Keratinocyte (primary cell): ENCODE results near the gene COL6A5. TPM values are rescaled to one million over a fixed set of nuclear protein-coding genes. Genes with fewer than 3 reads are reported as not detected.

ENCODE experiments used
- DNase-seq: peaks from one replicate; pipeline ENCODE4 v3.0.0-alpha.2; 2011; ENCODE audit warnings: low read depth, missing footprints, low spot score
- FAIRE-seq: peaks from 2 replicates; lab custom pipeline; 2011; peaks lifted over from hg19 to GRCh38; lab: Jason Lieb, UNC
- H2AFZ ChIP-seq: 2 replicates; pipeline ENCODE4 v1.6.0; 2012; ENCODE audit warnings: low read length, control low read depth, inconsistent platforms; ENCODE audit not compliant: control insufficient read depth
- H3K27ac ChIP-seq: 2 replicates; pipeline ENCODE4 v1.5.1; 2011; ENCODE audit warnings: low read length; ENCODE audit not compliant: control insufficient read depth, insufficient read depth
- H3K27me3 ChIP-seq: 3 replicates; pipeline ENCODE4 v1.6.0; 2011; ENCODE audit warnings: low read length; ENCODE audit not compliant: control insufficient read depth, insufficient read depth; ENCODE audit errors: extremely low read depth
- H3K36me3 ChIP-seq, 2 experiments: 2 replicates in 1 of 2; 3 replicates in 1 of 2; pipeline ENCODE4 v1.5.1; 2011; ENCODE audit warnings: low read length in 2 of 2, mild to moderate bottlenecking in 1 of 2; ENCODE audit not compliant: control insufficient read depth in 2 of 2, insufficient read depth in 2 of 2; ENCODE audit errors: extremely low read depth in 1 of 2
- H3K4me1 ChIP-seq: 3 replicates; pipeline ENCODE4 v1.5.1; 2011; ENCODE audit warnings: low read length; ENCODE audit not compliant: control insufficient read depth, insufficient read depth; ENCODE audit errors: extremely low read depth
- H3K4me2 ChIP-seq: 3 replicates; pipeline ENCODE4 v1.6.0; 2011; ENCODE audit warnings: low read depth, low read length; ENCODE audit not compliant: control insufficient read depth, insufficient read depth; ENCODE audit errors: extremely low read depth
- H3K4me3 ChIP-seq, 3 experiments: fragments of 200-600 bp in 1 of 3; sonication (generic) in 1 of 3; 2 replicates in 2 of 3; 3 replicates in 1 of 3; pipeline ENCODE4 v1.5.1; 2011 to 2016; ENCODE audit warnings: low read length in 3 of 3, mild to moderate bottlenecking in 3 of 3, control low read depth in 2 of 3, inconsistent platforms in 1 of 3, low read depth in 1 of 3, mixed read lengths in 1 of 3, mixed run types in 1 of 3, moderate library complexity in 1 of 3; ENCODE audit not compliant: control insufficient read depth in 2 of 3, insufficient read depth in 2 of 3; ENCODE audit errors: extremely low read depth in 1 of 3
- H3K79me2 ChIP-seq: 2 replicates; pipeline ENCODE4 v1.6.0; 2012; ENCODE audit warnings: low read length; ENCODE audit not compliant: control insufficient read depth, insufficient read depth
- H3K9ac ChIP-seq: 3 replicates; pipeline ENCODE4 v1.6.0; 2011; ENCODE audit warnings: low read length; ENCODE audit not compliant: control insufficient read depth, insufficient read depth; ENCODE audit errors: extremely low read depth
- H3K9me1 ChIP-seq: 3 replicates; pipeline ENCODE4 v1.6.0; 2011; ENCODE audit warnings: low read length; ENCODE audit not compliant: control insufficient read depth, insufficient read depth; ENCODE audit errors: extremely low read depth
- H3K9me3 ChIP-seq: 2 replicates; pipeline ENCODE4 v1.5.1; 2012; ENCODE audit warnings: low read depth, low read length; ENCODE audit not compliant: control insufficient read depth
- H4K20me1 ChIP-seq: 3 replicates; pipeline ENCODE4 v1.6.0; 2011; ENCODE audit warnings: low read length; ENCODE audit not compliant: control insufficient read depth, insufficient read depth; ENCODE audit errors: extremely low read depth
- CTCF ChIP-seq, 3 experiments: IDR thresholded peaks in 1 of 3; conservative IDR thresholded peaks in 1 of 3; optimal IDR thresholded peaks in 1 of 3; 2 replicates in 2 of 3; 3 replicates in 1 of 3; pipeline versions ENCODE3 to v1.5.1; 2011; ENCODE audit warnings: low read length in 3 of 3, mild to moderate bottlenecking in 3 of 3, moderate library complexity in 2 of 3, control low read depth in 1 of 3, inconsistent platforms in 1 of 3; ENCODE audit not compliant: insufficient read depth in 2 of 3; ENCODE audit errors: extremely low read depth in 1 of 3
- EZH2 ChIP-seq: IDR thresholded peaks from one replicate; pipeline ENCODE4 v1.6.1; 2012; ENCODE audit warnings: inconsistent platforms, mild to moderate bottlenecking, low read length, moderate library complexity
- dilution Hi-C: fragments of 300-500 bp; cut with MboI; formaldehyde crosslinking; loops from one replicate; pipeline ENCODE4 v1.7.0; 2020; ENCODE audit warnings: low sequenced_read_pairs; ENCODE audit not compliant: extremely low pct_ligation_motif_present
- polyA plus RNA-seq, 5 experiments: library from polyadenylated mRNA; depleted of rRNA in 3 of 5; stranded (reverse) in 3 of 5; stranded (forward) in 1 of 5; unstranded in 1 of 5; fragments of >200 nt; gene quantifications; 1 replicate in 1 of 5; 2 replicates in 3 of 5; 3 replicates in 1 of 5; pipeline versions ENCODE4 v1.2.1 to v1.2.3, GENCODE V29; 2011 to 2012; ENCODE audit warnings: missing spikeins in 2 of 5, low read depth in 1 of 5, low replicate concordance in 1 of 5

The COL6A5 gene
- polyA plus RNA-seq, 1 donor (not counting 4 experiments of a cell fraction or from before 2014, with no cell fraction given), result not detected

DNA sequence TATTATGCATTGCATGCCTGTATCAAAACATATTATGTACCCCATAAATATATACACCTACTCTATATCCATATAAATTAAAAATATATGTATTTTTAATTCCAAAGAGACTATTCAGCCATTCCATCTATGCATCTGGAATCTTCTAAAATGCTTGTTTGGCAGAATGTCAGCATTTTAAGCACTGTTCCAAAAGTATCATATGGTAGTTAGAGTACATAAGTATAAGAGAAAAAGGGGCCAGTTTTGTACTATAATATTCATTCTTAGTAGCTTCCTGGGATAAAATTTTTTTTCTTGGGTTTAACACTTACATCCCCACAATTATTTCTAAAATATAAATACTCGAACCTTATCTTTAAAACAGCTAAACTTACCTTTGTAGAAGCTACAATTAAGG, 111.1 kb downstream of the COL6A5 start:
- Histone ChIP-seq H3K79me2 (no peaks in the 10 kb centered on the region), H3K36me3 (no peaks in the 10 kb centered on the region), H3K9me3 (no peaks in the 10 kb centered on the region), H3K27me3 (no peaks in the 10 kb centered on the region), H3K4me1 (no peaks in the 10 kb centered on the region), H3K9ac (no peak overlapping the region), H3K9me1 (no peaks in the 10 kb centered on the region), H3K4me2 (no peak overlapping the region), H3K4me3 (no peak overlapping the region), H3K27ac (no peak overlapping the region), H4K20me1 (no peaks in the 10 kb centered on the region), H2AFZ (no peak overlapping the region)
- no peak for TF ChIP-seq EZH2
- TF ChIP-seq CTCF (optimal IDR thresholded peaks at IDR 0.05 in 1 of 3, IDR thresholded peaks at IDR 0.05 in 1 of 3, conservative IDR thresholded peaks at IDR 0.05 in 1 of 3; ENCODE audit: extremely low read depth in 1 of 3, insufficient read depth in 2 of 3, low read length in 3 of 3), result no peak
- dilution Hi-C loops, result no loop called here
- FAIRE-seq (no peak), DNase-seq (no peak)

DNA sequence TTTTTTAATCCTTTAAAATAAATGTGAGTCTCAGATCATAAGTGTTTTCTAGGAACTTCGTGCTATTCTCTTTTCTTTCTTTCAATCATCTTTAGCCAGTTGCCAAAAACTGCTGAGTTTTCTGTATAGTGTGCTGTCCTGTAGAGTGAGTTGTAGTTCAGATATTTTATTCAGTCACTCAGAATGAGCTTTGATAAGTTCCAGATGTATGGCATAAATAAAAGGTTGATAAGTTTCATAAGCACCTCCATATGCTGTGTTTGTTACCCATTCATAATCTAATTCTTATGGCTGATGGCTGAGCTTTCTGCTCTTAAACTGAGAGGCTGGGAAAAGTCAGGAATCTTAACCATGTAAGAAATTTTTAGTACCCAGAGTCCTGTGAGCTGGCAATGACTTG, 112.2 kb downstream of the COL6A5 start:
- FAIRE-seq (no peak), DNase-seq (no peak)
- Histone ChIP-seq H3K27ac (no peak overlapping the region), H3K4me3 (no peak overlapping the region), H3K4me2 (no peak overlapping the region), H3K4me1 (no peaks in the 10 kb centered on the region), H3K9ac (no peak overlapping the region), H3K36me3 (no peaks in the 10 kb centered on the region), H3K79me2 (no peaks in the 10 kb centered on the region), H3K27me3 (no peaks in the 10 kb centered on the region), H4K20me1 (no peaks in the 10 kb centered on the region), H2AFZ (no peak overlapping the region), H3K9me1 (no peaks in the 10 kb centered on the region), H3K9me3 (no peaks in the 10 kb centered on the region)
- TF ChIP-seq EZH2, result no peak
- no peak for TF ChIP-seq CTCF (optimal IDR thresholded peaks at IDR 0.05 in 1 of 3, IDR thresholded peaks at IDR 0.05 in 1 of 3, conservative IDR thresholded peaks at IDR 0.05 in 1 of 3; ENCODE audit: extremely low read depth in 1 of 3, insufficient read depth in 2 of 3, low read length in 3 of 3)
- dilution Hi-C loops, result no loop called here
